Activated T-cell treated with anti-CD3 and anti-CD28 coated beads for 48 hours (primary cell): ENCODE results near the gene ETF1.
"Not testable (repeated sequence)": the region's sequence is repeated elsewhere in the genome, so short reads cannot be mapped to it uniquely, and the experiment has no call there.

ENCODE experiments used
- DNase-seq: peaks from one replicate; pipeline ENCODE4 v3.0.0-alpha.2; 2020; ENCODE audit warnings: low read depth

ETF1 gene

GRCh38 chr5:138490648-138491283, 52.3 kb downstream of the ETF1 start:
- no peak for DNase-seq

- no peak for DNase-seq
These were observed 53.4 kb downstream of the ETF1 start for GRCh38 chr5:138489683-138490061.

- DNase-seq = no peak
These were observed 54.5 kb downstream of the ETF1 start for GRCh38 chr5:138488481-138488945.

GRCh38 chr5:138482638-138483037, 60.4 kb downstream of the ETF1 start:
- DNase-seq = no peak

- no peak for DNase-seq
These were observed 66.1 kb downstream of the ETF1 start for GRCh38 chr5:138476918-138477317.

GRCh38 chr5:138473151-138473550, 69.9 kb downstream of the ETF1 start:
- not testable (repeated sequence) for DNase-seq

- no peak for DNase-seq
These were observed 70.7 kb downstream of the ETF1 start for GRCh38 chr5:138472353-138472752.

GRCh38 chr5:138471052-138471361, 72.0 kb downstream of the ETF1 start:
- DNase-seq = no peak

- no peak for DNase-seq
These were observed 72.5 kb downstream of the ETF1 start for GRCh38 chr5:138470322-138471051.

- no peak for DNase-seq
These were observed 73.3 kb downstream of the ETF1 start for GRCh38 chr5:138469540-138470321.

- DNase-seq = no peak
These were observed 74.0 kb downstream of the ETF1 start for GRCh38 chr5:138468966-138469539.

- no peak for DNase-seq
These were observed 74.7 kb downstream of the ETF1 start for GRCh38 chr5:138468133-138468965.

- no peak for DNase-seq
These were observed 75.3 kb downstream of the ETF1 start for GRCh38 chr5:138467711-138468132.

GRCh38 chr5:138466900-138467710, 75.9 kb downstream of the ETF1 start:
- no peak for DNase-seq

GRCh38 chr5:138466125-138466899, 76.7 kb downstream of the ETF1 start:
- no peak for DNase-seq

GRCh38 chr5:138465261-138466124, 77.5 kb downstream of the ETF1 start, which contains the start of gene EGR1:
TSS of gene EGR1 (plus strand) at chr5:138465479. CDS start at chr5:138465762, 283 bp downstream.
- DNase-seq = peak; percentile 91

GRCh38 chr5:138464388-138465260, 78.4 kb downstream of the ETF1 start:
- peak; percentile 91 for DNase-seq

- DNase-seq = peak; percentile 94
These were observed 79.0 kb downstream of the ETF1 start for GRCh38 chr5:138464008-138464387.
